Stimulated activated CD8-positive, alpha-beta memory T cell treated with anti-CD3 and anti-CD28 coated beads, Interleukin-12 subunit alpha, Interleukin-12 subunit beta, amount 100 ng/mL, for 24 hours (primary cell): ENCODE data around the gene SMOC2.

Source experiments
- DNase-seq: peaks from one replicate; pipeline ENCODE4 v3.0.0-alpha.2; 2020; ENCODE audit errors: extremely low read depth

SMOC2 gene

DNA sequence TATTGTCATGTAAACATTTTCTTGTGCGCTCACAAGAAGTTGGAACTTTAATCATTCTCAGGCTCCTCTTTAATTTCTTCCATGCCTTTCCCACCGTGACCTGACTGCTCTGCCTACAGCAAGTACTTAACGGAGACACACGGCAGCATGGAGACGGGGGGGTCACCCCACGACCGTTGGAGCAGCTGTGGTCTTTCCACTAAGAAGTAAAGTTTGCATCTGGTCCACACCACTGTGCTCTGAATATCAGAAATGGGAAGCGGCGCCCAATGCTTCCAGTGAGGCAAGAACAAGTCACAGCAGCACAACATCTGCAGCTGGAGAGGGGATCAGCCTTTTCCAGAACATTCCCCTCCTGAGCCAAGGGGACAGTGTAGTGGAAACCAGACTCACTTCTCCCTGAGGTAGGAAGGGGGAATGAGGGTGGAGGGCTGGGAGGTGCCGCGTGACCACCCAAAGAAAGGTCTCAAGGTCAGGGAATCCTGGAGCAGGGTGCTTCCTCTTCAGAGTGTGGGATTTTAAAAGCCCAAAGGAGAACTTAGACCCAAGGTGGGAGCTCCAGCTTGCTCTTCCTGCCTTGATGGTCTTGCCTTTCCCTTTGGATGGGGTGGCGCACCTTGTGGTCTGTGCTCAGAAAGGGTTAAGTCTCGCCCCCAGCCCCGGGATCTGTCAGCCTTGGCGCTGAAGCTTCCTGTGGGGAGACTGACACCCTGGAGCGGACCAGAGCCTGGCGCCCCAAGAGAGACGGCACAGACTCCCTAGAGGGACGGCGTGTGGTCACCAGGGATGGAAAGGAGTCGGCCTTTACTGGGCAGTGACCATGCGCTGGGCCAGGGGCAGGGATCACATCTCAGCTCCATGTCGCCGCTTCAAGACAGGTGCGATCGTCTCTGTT, 25.6 kb upstream of the SMOC2 start:
- DNase-seq, result no peak

DNA sequence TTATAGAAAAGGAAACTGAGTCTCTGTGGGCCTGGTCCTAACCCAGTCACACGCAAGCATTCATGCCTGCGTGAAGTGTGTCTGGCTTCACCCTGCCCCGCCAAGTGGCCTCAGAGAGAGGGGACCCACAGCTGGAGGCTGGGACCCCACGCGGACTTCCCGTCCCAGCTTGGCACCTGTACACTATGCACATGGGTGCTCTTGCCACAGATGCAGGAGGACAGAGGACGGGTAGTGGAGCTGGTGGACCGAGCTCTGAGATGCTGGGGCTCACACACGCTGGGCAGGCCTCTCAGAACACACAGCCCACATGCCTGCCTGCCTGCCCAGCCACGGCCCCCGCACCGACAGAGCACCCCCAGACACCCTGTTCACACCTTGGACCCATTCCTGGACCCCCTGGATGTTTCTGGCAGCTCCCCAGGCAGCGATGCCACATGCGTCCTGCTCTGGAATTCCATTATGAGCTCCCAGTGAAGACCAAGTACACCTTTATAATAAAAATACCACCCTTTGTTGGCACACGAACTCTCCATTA, 24.9 kb upstream of the SMOC2 start:
- DNase-seq, result no peak

DNA sequence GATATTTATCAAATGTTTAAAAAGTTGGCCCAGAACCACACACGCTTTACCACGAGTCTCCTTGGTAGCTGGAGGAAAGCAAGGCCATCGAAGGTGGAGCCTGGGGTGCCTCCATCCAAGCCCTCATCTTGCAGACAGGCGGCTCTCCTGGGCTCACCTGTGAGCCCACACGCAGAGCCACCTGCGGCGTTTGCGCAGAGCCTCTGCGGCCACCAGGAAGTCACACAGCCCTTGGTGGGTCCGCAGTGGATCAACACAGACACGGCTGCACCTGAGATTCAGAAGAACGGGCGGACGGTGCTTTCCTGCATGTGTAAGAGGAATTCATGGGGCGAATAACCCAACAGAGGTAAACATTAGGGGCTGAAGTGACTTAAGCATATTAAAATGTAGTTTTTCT, 24.5 kb upstream of the SMOC2 start:
- DNase-seq, result no peak

DNA sequence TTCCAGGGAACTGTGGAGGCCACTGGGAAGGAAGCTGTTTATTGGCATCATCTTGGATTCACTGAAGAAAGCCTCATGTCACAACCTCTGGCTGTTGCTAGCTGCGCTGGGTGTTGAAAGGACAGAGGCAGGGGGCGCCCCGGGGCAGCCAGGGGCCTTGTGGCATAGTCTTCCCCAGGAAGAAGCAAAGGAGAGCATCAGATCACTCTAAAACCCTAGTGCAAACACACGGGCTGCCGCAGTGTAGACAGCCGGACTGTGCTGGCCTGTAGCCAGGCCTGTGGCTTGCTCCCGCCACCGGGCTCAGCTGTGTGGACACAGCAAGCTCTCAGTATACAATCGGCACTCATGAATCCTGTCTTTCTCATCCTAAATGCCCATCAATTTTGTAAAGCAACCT, 23.8 kb upstream of the SMOC2 start:
- no peak for DNase-seq

DNA sequence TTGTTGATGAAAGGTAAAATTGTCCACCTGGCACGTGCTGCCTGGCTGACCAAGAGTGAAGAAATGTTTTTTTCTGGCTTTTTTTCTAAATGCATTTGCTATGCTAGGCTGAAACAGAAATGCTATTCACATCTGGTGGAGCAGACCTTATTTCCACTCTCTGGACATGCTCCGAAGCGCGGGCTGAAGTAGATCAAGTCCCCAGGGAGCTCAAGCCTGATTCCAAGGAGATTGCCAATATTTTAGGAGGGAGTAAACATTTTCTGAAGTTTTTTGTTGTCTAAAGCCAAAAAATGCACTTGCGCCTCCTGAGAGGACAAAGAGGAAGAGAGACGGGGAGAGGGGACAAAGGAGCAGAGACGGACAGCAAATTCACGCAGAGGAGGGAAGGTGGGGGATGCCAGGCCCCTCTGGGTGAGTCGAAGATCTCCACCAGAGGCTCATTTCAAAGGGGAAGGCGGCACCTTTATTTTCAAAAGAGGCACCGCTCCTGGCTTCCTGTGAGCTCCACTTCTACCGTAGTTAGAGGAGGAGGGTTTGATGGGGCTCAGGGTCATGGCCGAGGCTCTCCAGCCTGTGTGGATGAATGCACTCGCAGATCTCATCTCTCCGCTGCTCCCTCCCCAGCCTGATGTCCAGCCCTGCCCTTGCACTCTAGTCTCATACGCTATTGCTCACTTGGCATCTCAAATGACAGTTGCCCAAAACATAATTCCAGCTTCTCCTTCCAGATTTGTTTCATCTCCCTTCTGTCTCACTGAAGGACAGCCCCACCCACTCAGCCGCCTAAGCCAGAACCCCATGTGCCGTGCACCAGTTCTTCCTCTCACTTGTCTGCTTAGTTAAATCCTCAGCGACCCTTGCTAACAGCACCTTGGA, 23.1 kb upstream of the SMOC2 start:
- no peak for DNase-seq

- no peak for DNase-seq
Observed at GRCh38 chr6:168418711-168419121, 22.3 kb upstream of the SMOC2 start.

GRCh38 chr6:168419569-168419968, 21.4 kb upstream of the SMOC2 start:
- no peak for DNase-seq

GRCh38 chr6:168420084-168420483, 20.9 kb upstream of the SMOC2 start:
- DNase-seq, result no peak

DNA sequence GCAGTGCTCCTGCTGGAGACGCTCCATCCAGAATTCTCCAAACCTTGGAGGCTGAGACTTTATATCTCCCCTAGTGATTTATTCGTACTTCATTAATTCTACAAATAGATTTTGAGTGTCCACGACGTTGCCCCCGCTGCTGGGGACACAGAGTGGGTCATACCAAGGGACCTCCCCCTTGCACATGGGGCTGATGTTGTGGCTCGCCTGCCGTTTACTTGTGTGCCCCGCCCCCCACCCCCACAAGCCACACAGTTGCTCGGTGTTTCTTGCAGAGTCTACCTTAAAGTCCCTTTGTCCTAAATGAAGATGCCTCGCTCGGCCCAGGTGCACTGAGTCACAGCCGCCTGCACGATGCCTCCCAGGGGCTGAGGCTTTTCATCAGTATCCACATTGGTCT, 20.3 kb upstream of the SMOC2 start:
- no peak for DNase-seq

GRCh38 chr6:168427184-168427583, 13.8 kb upstream of the SMOC2 start:
- no peak for DNase-seq

- DNase-seq, result no peak
Observed at GRCh38 chr6:168428052-168428826, 12.7 kb upstream of the SMOC2 start.

DNA sequence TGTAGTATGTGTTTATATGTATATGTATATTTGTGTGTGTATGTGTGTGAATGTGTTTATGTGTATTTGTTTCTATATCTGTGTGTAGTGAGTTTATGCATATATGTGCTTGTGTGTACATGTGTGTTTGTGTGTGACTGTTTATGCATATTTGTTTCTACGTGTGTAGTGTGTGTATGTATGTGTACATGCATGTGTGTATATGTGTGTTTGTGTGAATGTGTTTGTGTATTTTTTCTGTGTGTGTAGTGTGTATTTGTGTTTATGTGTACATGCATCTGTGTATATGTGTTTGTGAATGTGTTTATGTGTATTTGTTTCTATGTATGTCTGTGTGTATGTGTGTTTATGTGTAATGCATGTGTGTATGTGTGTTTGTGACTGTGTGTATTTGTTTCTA, 12.1 kb upstream of the SMOC2 start:
- no peak for DNase-seq

DNA sequence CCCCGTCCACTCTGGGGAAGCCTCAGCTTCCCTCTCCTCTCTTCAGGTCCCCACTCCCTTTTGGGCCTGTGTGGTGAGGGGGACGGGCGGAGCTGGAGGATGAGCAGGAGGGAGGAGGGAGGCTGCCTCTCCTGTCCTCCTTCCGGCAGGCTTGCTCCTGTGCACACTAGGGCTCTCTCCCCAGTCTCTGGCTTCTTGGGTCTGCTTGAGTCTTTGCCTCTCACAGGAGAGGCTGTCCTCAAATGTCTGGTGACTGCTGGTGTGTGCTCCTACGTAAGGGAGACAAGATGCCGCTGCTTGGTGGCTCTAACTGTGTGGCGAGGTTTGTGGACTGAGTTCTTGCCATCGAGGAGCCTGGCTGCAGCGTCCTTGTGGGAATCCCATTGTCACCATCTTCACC, 8.8 kb upstream of the SMOC2 start:
- no peak for DNase-seq

DNA sequence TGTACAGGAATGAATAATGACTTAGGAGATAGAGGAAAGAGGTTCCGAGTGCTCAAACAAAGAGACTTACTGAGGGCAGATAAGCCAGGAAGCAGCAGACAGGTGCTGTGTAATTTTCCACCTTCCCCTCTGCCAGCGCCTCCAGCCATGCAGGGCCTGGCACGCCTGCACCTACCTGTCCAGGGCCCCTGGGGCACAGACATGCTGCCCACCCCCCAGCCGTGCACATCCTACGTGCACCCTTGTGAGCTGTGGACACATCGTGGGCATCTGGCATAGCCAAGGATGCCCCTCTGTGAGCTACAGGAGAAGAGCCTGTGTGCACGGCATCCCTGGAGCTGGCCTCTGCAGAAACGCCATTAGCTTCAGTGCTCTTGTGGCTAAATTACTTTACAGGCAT, 7.1 kb upstream of the SMOC2 start:
- no peak for DNase-seq

DNA sequence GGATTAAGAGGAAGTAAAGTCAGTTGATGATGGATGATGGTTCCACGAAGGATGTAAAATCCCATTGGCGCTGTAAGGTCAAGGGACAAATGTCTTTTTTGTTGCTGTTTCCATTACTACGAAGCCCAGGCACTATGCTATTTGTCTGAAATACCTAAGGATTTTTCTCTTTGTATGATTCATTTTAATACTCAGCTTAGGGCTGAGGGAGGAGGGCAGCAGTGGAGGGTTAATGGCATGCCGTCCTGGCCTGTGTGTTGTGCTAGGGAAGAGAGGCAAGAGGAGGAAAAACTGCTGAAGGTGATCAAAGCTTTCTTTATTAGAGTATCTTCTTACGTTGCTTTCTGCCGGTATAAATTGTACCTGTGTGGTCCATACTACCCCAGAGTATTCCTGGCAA, 6.5 kb upstream of the SMOC2 start:
- no peak for DNase-seq

DNA sequence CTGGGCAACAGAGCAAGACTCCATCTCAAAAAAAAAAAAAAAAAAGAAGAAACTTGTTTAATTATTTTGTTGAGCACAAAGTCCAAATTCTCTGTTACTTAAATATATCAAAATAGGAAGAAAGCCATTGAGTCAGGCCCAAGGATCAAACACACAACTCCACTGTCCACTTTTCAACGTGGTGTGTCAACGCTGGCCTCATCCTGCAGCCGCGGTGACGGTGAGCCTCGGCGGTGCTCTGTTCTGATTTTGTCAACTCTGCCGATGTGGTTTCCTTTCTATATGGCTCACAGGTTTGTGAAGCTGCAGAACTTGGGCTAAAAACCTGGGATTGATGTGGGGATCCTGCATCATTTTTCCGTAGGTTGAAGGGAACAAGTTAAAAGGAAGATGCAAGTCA, 3.2 kb upstream of the SMOC2 start:
- DNase-seq, result no peak

DNA sequence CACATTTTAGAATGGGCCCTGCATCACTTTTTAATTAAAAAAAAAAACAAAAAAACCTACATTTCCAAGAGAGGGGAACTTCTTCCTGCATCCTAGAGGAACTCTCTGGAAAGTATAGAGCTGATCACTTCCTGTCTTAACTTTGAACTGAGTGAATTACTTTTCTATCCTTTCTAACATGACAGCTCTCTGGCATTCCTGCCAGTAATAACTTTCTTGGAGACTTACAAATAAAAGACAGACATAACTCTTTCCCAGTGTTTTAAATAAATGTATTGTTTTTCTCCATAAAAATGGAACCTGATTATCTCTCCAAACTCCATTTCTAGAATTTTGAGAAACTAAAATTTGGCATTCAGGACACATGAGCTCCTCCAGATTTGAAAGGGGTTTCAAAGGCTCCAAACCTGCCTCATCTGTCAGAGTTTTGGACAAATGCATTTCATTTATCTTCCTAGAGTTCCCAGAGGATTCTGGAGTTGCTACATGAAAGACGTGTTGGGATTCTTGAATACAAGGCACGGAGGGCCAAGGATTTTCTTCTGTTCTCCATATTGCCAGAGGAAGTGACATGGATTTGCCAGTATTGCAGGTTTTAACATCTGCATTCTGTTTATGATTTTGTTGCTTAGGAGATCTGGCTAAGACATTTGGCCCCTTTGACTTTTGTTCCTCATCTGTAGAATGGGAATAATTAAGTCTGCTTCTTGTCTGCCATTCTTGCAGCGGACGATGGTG, 2.0 kb upstream of the SMOC2 start:
- no peak for DNase-seq

GRCh38 chr6:168439794-168440450, 1.1 kb upstream of the SMOC2 start:
- DNase-seq, result no peak

- DNase-seq, result no peak
Observed at GRCh38 chr6:168441434-168442391, 729 bp downstream of the SMOC2 start.
